GM19455 (cell line): ENCODE measurements around the gene ZNF136.
A peak's percentile ranks its signal among the peaks of the same experiment; 100 is the strongest.

Source experiments
- ATAC-seq: cut with Tn5 transposase; IDR thresholded peaks from one replicate; pipeline ENCODE4 v1.9.1; 2021; ENCODE audit not compliant: unreplicated experiment

The ZNF136 gene

GRCh38 chr19:12162882-12163806 lies at the start of gene ZNF136:
ZNF136 (plus strand) TSS chr19:12163096; CDS start chr19:12163204, 108 bp downstream.
- peak; percentile 90 for ATAC-seq

- no peak for ATAC-seq
Observed at GRCh38 chr19:12113121-12113520, 49.8 kb upstream of the ZNF136 start.

GRCh38 chr19:12117201-12117970 lies 45.5 kb upstream of the ZNF136 start:
- no peak for ATAC-seq

GRCh38 chr19:12126707-12127106 lies 36.2 kb upstream of the ZNF136 start:
- ATAC-seq = no peak

GRCh38 chr19:12133069-12133468 lies 29.8 kb upstream of the ZNF136 start:
- ATAC-seq = no peak

- ATAC-seq = no peak
Observed at GRCh38 chr19:12137221-12137940, 25.5 kb upstream of the ZNF136 start.

- no peak for ATAC-seq
Observed at GRCh38 chr19:12139269-12139668, 23.6 kb upstream of the ZNF136 start.

- peak; percentile 91 for ATAC-seq
Observed at GRCh38 chr19:12139885-12140544, 22.9 kb upstream of the ZNF136 start, which contains the start of gene ZNF20. ZNF20 (minus strand) TSS chr19:12140350; CDS start chr19:12140182, 168 bp downstream.

GRCh38 chr19:12140545-12141404 lies 22.1 kb upstream of the ZNF136 start:
- ATAC-seq = peak; percentile 11

GRCh38 chr19:12141405-12141736 lies 21.5 kb upstream of the ZNF136 start:
- ATAC-seq = no peak

GRCh38 chr19:12145348-12145747 lies 17.5 kb upstream of the ZNF136 start:
- ATAC-seq = no peak

GRCh38 chr19:12155324-12155860 lies 7.5 kb upstream of the ZNF136 start:
- no peak for ATAC-seq

- peak; percentile 70 for ATAC-seq
Observed at GRCh38 chr19:12156223-12157058, 6.5 kb upstream of the ZNF136 start, which contains the start of gene ZNF625. ZNF625 (minus strand) TSS chr19:12156734; CDS start chr19:12156558, 176 bp downstream.

- ATAC-seq = no peak
Observed at GRCh38 chr19:12159773-12160414, 3.0 kb upstream of the ZNF136 start.

- no peak for ATAC-seq
Observed at GRCh38 chr19:12162513-12162881, 399 bp upstream of the ZNF136 start.

GRCh38 chr19:12163826-12164225 lies 930 bp downstream of the ZNF136 start:
- no peak for ATAC-seq

- no peak for ATAC-seq
Observed at GRCh38 chr19:12166626-12167025, 3.7 kb downstream of the ZNF136 start.

GRCh38 chr19:12180377-12180776 lies 17.5 kb downstream of the ZNF136 start:
- ATAC-seq = no peak
